Measurements from ENCODE around the gene AMDHD2. TPM values are rescaled to one million over a fixed set of nuclear protein-coding genes. Genes with fewer than 3 reads are reported as not detected.

AMDHD2 gene
- total RNA-seq, 1 donor from 2014 or later: 11.7 TPM

GRCh38 chr16:2495041-2495440 lies 25.1 kb upstream of the AMDHD2 start:
- Histone ChIP-seq H3K27ac (no peak overlapping the region), H4K20me1 (ENCODE audit: low read depth) (no peaks in the 10 kb centered on the region), H2AFZ (replicated peaks) (no peak overlapping the region), H3K4me1 (no peaks in the 10 kb centered on the region), H3F3A (ENCODE audit: low read depth) (no peaks in the 10 kb centered on the region), H3K36me3 (no peaks in the 10 kb centered on the region), H3K27me3 (no peaks in the 10 kb centered on the region), H3K79me2 (ENCODE audit: low read depth) (no peaks in the 10 kb centered on the region), H3K4me3 (no peak overlapping the region), H3K9me3 (ENCODE audit: low read depth) (no peaks in the 10 kb centered on the region), H3K4me2 (no peak overlapping the region), H3K9ac (peak overlapping the region; percentile 32)
- Mint-ChIP-seq H3K9me3 (no peaks in the 10 kb centered on the region), H3K36me3 (peaks cover 3% of the 10 kb centered on the region), H3K4me3 (no peak overlapping the region), H3K27ac (no peak overlapping the region), H3K27me3 (ENCODE audit: insufficient read depth, low read depth) (peaks cover 3% of the 10 kb centered on the region), H3K4me1 (no peaks in the 10 kb centered on the region)
- DNase-seq (ENCODE audit: low spot score): no peak
- TF ChIP-seq EZH2 (IDR thresholded peaks at IDR 0.05) (no peak), EZH2phosphoT487 (IDR thresholded peaks at IDR 0.05) (no peak), CTCF (IDR thresholded peaks at IDR 0.05) (no peak)

- TF ChIP-seq EZH2phosphoT487 (IDR thresholded peaks at IDR 0.05) (no peak), EZH2 (IDR thresholded peaks at IDR 0.05) (no peak), CTCF (IDR thresholded peaks at IDR 0.05) (no peak)
- Histone ChIP-seq H3K4me1 (peaks cover under 1% of the 10 kb centered on the region), H3K9me3 (ENCODE audit: low read depth) (no peaks in the 10 kb centered on the region), H3K36me3 (no peaks in the 10 kb centered on the region), H3K4me3 (no peak overlapping the region), H3K27me3 (no peaks in the 10 kb centered on the region), H3F3A (ENCODE audit: low read depth) (no peaks in the 10 kb centered on the region), H2AFZ (replicated peaks) (no peak overlapping the region), H3K79me2 (ENCODE audit: low read depth) (no peaks in the 10 kb centered on the region), H3K27ac (no peak overlapping the region), H3K9ac (no peak overlapping the region), H3K4me2 (no peak overlapping the region), H4K20me1 (ENCODE audit: low read depth) (no peaks in the 10 kb centered on the region)
- Mint-ChIP-seq H3K27me3 (ENCODE audit: insufficient read depth, low read depth) (peaks cover 3% of the 10 kb centered on the region), H3K9me3 (no peaks in the 10 kb centered on the region), H3K27ac (no peak overlapping the region), H3K4me1 (no peaks in the 10 kb centered on the region), H3K36me3 (peaks cover 3% of the 10 kb centered on the region), H3K4me3 (no peak overlapping the region)
- DNase-seq (ENCODE audit: low spot score): no peak
These were observed 23.7 kb upstream of the AMDHD2 start for GRCh38 chr16:2496223-2497115.

- H3K9ac ChIP-seq: no peak overlapping the region
- H3K79me2 ChIP-seq (ENCODE audit: low read depth): no peaks in the 10 kb centered on the region
- no peak overlapping the region for H3K4me3 Mint-ChIP-seq
These were observed 23.0 kb upstream of the AMDHD2 start for GRCh38 chr16:2497116-2497630.

More at GRCh38 chr16:2497116-2497630, 23.0 kb upstream of the AMDHD2 start:
- Histone ChIP-seq H3K36me3 (no peaks in the 10 kb centered on the region), H3K4me1 (peaks cover 6% of the 10 kb centered on the region), H3K4me3 (no peak overlapping the region), H4K20me1 (ENCODE audit: low read depth) (no peaks in the 10 kb centered on the region), H3K9me3 (ENCODE audit: low read depth) (no peaks in the 10 kb centered on the region), H3K4me2 (no peak overlapping the region), H3F3A (ENCODE audit: low read depth) (peaks cover 4% of the 10 kb centered on the region), H3K27me3 (no peaks in the 10 kb centered on the region), H2AFZ (replicated peaks) (no peak overlapping the region), H3K27ac (no peak overlapping the region)
- Mint-ChIP-seq H3K27me3 (ENCODE audit: insufficient read depth, low read depth) (peaks cover 3% of the 10 kb centered on the region), H3K36me3 (peaks cover 3% of the 10 kb centered on the region), H3K27ac (no peak overlapping the region), H3K9me3 (no peaks in the 10 kb centered on the region), H3K4me1 (peaks cover 3% of the 10 kb centered on the region)
- TF ChIP-seq CTCF (IDR thresholded peaks at IDR 0.05) (no peak), EZH2phosphoT487 (IDR thresholded peaks at IDR 0.05) (no peak), EZH2 (IDR thresholded peaks at IDR 0.05) (no peak)
- DNase-seq (ENCODE audit: low spot score): no peak
